Occipital lobe (tissue), 2 donors: ENCODE data around the gene ACOX1. TPM values are rescaled to one million over a fixed set of nuclear protein-coding genes. Genes with fewer than 3 reads are reported as not detected.

Experiments used
- DNase-seq: peaks from one replicate; lab custom pipeline; 2025; lab: John Stamatoyannopoulos, UW
- total RNA-seq: library from RNA; depleted of rRNA; stranded (reverse); fragments of >200 nt; gene quantifications from one replicate; pipeline ENCODE4 v1.2.3, GENCODE V29; 2014

The ACOX1 gene
- total RNA-seq, 1 donor from 2014 or later = 94.1 TPM

GRCh38 chr17:75892556-75893224 is 86.3 kb downstream of the ACOX1 start:
- no peak for DNase-seq

DNA sequence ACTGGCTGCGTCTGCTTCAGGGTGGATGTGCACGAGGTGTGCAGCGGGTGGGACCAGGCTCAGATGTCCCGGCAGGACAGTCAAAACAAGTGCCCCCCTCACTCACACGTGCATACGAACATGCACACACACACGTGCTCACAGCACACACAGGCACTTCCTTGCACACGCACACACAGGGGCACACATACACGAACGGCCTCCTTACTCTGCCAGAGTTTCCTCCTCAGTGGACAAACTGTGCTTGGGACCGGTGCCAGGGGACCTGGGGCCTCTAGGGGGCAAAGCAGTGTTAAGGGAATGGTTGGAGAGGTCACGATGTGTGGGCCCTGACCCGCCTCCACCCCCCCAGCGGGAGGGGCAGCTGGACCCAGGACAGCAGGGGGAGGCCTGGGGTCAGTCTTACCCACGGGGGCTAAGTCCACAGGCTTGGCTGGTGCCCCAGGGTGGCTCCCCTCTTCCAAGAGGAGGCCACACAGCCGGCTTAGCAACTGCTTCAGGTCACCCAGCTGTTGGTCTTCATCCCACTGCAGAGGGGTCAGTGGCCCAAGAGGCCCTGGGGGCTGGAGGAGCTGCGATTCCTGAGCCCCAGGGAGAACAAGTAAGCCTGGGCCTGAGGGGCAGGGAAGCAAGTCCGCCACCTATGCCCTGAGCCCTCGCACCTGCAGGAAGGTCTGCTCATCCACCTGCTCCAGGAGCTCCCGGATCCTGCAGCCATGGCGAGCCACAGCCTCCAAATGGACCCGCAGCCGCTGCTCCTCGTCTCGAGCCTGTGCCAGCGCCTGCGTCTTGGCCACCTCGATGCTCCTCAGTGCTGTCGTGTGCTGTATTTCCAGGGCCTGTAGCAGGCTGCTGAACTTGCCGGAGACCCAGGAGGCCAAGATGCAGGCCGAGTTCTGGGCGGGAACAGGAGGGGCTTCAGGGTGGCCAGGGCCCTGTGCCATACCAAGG is 87.1 kb downstream of the ACOX1 start:
- no peak for DNase-seq

Other genes with a start within 250 kb of the ACOX1 start
- gene GALK1, start 214.0 kb downstream of the ACOX1 start, total RNA-seq = 11.4 TPM
- 29.2 TPM for gene UNK, start 194.4 kb downstream of the ACOX1 start, total RNA-seq
- 1.1 TPM for gene UNC13D, start 134.8 kb downstream of the ACOX1 start, total RNA-seq
- 25.9 TPM for gene WBP2, start 123.8 kb downstream of the ACOX1 start, total RNA-seq
- 12.3 TPM for gene TRIM47, start 100.6 kb downstream of the ACOX1 start, total RNA-seq
- gene TRIM65, start 82.2 kb downstream of the ACOX1 start, total RNA-seq = 11.9 TPM
- gene MRPL38, start 74.3 kb downstream of the ACOX1 start, total RNA-seq = 30.7 TPM
- gene FBF1, start 38.1 kb downstream of the ACOX1 start, total RNA-seq = 10.1 TPM
- 7.3 TPM for gene TEN1, start 74 bp upstream of the ACOX1 start, total RNA-seq
- 0.78 TPM for gene CDK3, start 21.7 kb upstream of the ACOX1 start, total RNA-seq
- gene EVPL, start 48.1 kb upstream of the ACOX1 start, total RNA-seq = not detected
- 17.0 TPM for gene SRP68, start 93.4 kb upstream of the ACOX1 start, total RNA-seq
- not detected for gene GALR2, start 95.6 kb upstream of the ACOX1 start, total RNA-seq
- not detected for gene ZACN, start 100.0 kb upstream of the ACOX1 start, total RNA-seq
- 93.3 TPM for gene EXOC7, start 124.6 kb upstream of the ACOX1 start, total RNA-seq
- 4.5 TPM for gene FOXJ1, start 162.1 kb upstream of the ACOX1 start, total RNA-seq